Stimulated activated CD8-positive, alpha-beta memory T cell treated with anti-CD3 and anti-CD28 coated beads, Interleukin-4, amount 100 ng/mL, for 24 hours (primary cell): ENCODE results near the gene PPIP5K2.
"Not testable (repeated sequence)": the region's sequence is repeated elsewhere in the genome, so short reads cannot be mapped to it uniquely, and the experiment has no call there.

Experiments
- DNase-seq: peaks from one replicate; pipeline ENCODE4 v3.0.0-alpha.2; 2020; ENCODE audit warnings: low read depth

The PPIP5K2 gene

DNA sequence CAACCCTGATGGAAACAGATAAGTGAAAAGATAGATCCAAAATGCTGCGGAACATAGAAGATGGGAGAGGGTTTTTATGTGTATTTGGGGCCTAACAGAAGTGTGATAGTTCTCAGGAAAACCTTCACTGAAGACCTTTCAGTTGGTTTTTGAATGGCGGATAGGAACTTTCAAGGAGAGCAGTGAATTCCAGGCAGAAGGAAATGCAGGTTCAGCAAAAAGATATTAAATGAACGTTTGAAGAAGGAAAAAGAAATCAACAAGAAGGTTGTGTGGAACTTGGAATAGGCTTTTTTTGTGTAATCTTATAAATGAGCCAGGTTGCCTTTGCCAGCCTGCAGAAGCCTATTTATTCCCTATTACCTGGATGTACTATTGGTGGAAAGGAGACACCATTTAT, 2.1 kb downstream of the PPIP5K2 start:
- DNase-seq = no peak

DNA sequence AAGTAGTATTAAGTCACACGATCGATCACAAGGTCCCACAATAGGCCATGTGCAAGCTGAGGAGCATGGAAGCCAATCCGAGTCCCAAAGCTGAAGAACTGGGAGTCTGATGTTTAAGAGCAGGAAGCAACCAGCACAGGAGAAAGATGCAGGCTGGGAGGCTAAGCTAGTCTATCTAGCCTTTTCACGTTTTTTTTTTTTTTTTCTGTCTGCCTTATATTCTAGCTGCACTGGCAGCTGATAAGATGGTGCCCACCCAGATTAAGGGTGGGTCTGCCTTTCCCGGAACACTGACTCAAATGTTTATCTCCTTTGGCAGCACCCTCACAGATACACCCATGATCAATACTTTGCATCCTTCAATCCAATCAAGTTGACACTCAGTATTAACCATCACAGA, 6.5 kb downstream of the PPIP5K2 start:
- DNase-seq = no peak

DNA sequence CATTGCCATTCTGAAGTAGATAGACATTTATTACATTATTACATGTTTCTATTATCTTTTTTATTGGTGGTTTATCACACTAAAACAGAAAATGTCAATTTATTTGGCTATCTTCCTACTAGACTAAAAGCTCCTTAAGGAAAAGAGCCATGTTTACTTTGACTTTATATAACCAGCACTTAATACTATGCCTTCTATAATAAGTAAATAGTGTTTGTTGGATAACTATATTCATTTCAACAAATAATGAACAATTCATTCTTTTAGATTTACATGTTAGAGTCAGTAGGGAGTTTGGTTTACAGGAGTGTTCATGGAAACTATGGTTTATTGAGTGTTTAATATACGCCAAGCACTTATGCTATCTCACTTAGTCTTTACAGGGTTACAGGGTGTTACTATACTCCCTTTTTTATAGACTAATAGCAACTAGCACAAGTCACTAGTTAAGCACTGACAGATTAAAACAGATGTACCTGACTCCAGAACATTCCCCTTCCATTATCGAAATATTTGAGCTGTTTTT, 7.3 kb downstream of the PPIP5K2 start:
- DNase-seq = no peak

DNA sequence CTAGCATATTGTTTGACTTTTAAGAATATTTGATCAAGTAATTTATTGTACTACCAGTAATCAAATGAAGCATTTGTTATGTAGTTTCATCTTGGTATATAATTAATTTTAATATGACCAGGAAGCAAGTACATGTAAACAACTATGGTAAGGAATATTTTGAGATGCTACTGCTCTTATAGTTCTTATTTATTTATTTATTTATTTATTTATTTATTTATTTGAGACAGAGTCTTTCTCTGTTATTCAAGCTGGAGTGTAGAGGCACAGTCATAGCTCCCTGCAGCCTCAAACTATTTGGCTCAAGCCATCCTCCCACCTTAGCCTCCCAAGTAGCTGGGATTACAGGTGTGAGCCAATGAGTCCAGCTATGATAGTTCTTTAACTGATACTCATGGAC, 8.1 kb downstream of the PPIP5K2 start:
- no peak for DNase-seq

DNA sequence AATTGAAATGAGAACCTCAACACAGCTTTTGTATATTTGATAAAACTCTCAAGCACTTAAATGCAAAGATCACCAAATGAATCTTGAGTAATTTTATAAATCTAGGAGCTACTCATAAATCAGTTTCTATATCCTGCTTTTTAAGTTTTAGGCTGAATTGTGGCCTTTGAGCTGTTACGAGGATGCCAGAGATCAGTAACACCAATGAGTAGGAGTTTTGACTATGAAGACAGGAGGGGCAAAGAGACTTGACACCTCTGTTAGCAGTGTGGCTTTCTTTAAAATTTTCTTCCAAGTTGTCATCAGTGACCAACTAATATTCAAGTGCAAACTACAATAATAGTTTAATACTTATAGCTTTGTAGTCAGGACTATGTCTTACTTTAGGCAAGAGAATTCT, 12.6 kb downstream of the PPIP5K2 start:
- DNase-seq = no peak

DNA sequence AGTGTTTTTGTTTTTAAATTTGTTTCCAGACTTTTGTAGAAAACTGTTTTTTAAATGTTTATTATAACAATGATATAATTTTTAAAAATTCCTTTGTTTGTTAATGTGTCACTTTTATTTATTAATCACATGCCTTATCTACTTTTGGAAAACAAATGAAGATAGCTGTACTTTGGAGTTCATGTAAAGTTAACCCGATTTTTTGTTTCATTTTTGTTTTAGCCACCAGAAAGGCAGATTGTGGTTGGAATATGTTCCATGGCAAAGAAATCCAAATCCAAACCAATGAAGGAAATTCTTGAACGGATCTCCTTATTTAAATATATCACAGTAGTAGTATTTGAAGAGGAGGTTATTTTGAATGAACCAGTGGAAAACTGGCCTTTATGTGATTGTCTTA, 13.1 kb downstream of the PPIP5K2 start:
- DNase-seq = no peak

DNA sequence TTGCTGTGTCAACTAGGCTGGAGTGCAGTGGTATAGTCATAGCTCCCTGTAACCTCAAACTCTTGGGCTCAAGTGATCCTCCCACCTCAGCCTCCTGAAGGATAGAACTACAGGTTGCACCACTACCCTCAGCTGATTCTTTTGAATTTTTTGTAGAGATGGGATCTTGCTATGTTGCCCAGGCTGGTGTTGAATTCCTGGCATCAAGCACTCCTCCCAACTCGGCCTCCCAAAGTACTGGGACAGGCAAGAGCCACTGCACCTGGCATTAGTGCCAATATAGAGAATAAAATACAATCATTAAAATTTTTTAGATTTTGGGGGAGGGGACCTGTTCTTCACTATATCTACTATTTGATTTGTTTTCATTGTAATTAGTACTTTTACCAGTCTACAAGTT, 15.4 kb downstream of the PPIP5K2 start:
- no peak for DNase-seq

DNA sequence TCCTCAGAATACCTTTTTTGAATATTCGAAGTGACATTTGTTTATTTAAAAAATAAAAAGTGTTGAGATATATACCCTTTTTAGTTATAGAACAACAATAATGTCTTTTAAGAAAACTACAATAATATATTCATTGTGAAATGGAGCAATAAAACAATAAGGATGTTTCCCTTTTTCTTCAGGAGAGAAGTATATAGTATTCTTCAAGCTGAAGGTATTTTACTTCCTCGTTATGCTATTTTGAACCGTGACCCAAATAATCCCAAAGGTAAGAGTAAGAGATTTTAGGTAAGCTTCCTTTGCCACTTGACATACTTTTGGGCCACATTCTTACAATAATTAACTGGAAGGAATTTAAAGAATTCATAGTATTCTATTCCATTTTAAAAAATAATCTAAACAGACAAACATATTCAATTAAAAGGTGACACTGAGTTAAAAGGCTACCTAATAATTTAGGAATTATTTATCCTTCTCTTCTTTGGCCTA, 18.1 kb downstream of the PPIP5K2 start:
- no peak for DNase-seq

DNA sequence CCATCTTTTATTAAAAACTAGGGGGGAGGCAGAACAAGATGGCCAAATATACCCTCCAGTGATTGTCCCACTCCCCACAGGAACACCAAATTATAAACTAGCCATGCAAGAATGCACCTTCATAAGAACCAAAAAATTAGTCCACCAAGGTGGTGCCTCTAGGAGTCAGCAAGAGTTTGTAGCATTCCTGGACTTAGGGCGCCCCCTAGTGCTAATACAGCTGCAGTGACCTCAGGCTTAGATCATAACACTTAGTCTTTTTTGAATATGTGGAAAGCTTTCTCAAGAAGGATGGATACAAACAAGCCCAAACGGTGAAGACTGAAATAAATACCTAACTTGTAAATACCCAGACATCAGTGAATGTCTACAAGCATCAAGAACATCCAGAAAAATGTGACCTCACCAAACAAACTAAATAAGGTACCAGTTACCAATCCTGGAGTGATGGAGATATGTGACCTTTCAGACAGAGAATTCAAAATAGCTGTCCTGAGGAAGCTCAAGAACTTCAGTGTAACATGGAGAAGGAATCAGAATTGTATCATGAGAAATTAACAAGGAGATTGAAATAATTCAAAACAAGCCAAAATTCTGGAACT, 19.3 kb downstream of the PPIP5K2 start:
- DNase-seq = peak; percentile 63

DNA sequence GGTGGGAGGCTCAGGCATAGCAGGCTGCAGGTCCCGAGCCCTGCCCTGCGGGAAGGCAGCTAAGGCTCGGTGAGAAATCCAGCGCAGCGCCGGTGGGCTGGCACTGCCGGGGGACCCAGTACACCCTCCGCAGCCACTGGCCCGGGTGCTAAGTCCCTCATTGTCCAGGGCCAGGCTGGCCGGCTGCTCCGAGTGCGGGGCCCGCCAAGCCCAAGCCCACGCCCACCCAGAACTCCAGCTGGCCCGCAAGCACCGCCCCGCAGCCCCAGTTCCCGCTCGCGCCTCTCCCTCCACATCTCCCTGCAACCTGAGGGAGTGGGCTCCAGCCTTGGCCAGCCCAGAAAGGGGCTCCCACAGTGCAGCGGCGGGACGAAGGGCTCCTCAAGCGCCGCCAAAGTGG, 22.0 kb downstream of the PPIP5K2 start:
- not testable (repeated sequence) for DNase-seq

DNA sequence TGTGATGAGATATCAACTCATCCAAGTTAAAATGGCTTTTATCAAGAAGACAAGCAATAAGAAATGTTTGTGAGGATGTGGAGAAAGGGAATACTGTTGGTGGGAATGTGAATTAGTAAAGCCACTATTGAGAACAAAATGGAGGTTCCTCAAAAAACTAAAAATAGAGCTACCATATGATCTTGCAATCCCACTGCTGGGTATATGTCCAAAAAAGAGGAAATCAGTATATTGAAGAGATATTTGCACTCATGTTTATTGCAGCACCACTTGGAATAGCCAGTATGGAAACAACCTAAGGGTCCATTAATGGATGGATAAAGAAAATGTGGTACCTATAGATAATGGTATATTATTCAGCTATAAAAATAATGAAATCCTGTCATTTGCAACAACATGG, 25.1 kb downstream of the PPIP5K2 start:
- DNase-seq = no peak

DNA sequence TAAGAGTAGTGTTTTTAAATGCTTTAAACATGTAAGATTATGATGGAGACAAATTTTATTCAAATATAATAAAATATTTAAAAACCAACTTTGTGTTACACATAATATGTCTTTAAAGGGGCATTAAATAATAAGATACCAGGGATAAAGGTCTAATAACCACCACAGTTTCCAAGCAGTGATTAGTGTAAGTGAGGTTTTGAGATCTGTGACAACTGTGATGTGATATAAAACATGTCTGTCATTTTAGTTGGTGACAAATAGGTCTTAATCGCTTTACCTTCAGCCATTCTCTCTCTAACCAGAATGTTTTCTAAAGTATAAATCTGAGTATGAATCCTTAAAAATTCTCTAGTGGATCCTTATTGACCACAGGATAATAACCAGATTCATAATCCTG, 28.1 kb downstream of the PPIP5K2 start:
- no peak for DNase-seq

DNA sequence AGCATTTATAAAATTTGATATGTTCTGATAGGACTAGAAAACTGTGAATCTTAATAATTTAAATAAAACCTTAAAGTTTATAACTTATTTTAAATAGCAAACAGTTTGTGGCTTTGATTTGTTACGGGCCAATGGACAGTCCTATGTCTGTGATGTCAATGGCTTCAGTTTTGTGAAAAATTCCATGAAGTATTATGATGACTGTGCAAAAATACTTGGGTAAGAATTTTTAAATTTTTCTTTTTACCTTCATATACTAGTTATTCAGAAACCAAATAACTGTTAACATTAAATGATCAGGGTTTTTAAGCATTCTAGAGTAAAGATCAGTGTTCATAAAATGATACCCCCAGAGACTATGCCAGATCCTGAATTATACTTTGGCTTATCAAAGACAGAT, 31.1 kb downstream of the PPIP5K2 start:
- no peak for DNase-seq

DNA sequence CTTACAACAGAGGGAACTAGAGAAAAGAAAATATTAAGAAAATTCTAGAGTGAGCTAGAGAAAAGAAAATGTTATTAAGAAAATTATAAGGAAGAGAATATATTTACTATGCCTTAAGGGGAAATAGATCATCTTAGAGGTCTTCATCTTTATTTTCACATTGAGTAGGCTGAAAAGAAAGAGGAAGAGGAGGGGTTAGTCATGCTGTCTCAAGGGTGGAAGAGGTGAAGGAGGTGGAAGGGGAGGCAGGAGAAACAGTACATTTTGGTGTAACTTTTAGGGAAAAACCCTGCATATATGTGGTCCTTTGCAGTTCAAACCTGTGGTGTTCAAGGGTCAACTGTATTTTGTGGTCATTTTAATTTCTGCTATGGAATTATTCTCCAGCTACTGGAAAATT, 46.6 kb downstream of the PPIP5K2 start:
- no peak for DNase-seq

DNA sequence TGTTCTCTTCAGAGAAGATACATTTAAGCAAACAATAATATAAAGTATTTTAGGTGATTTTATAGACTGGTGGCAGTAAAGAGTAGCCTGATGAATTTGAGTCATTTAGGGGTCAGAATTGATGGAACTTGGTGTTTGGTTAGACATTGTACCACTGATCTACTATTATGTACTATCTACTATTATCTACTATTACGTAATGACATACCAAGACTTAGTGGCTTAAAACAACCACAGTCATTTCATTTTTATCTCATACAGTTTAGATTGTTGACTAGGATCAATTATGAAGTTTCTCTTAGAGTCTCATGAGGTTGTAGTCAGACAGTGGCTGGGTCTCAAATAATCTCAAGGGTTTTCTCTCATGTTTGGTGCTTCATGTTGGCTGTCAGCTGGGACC, 54.0 kb downstream of the PPIP5K2 start:
- DNase-seq = no peak

DNA sequence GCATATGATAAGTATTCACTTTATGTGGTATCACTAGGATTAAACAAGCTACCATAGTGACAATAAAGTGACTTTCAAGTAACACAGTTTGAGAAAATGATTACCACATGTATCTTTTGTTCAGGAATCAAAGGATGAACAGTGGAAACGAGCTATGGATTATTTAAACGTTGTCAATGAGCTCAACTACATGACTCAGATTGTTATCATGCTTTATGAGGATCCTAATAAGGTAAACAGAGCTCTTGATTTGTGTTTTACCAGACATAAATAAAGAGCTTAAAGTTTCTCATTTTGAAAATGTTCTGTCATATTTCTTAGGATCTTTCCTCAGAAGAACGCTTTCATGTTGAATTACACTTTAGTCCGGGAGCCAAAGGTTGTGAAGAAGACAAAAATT, 57.4 kb downstream of the PPIP5K2 start:
- DNase-seq = no peak

DNA sequence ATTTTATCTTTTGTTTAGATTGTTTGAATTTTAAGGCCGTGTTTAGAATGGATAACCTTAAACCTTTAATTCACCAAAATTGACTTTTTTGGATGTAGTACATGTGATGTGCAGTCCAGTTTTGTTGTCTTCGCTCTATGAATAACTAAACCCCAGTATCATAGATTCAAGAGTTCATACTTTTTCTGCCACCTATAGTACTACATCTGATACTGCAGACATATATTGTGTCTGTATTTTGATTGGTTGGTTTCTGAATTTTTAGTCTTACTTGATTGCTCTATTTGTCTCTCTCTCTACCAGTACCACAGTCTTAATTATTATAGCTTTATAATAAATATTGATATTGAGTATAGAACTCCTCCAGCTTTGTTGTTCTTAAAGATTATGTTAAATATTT, 58.1 kb downstream of the PPIP5K2 start:
- DNase-seq = no peak

DNA sequence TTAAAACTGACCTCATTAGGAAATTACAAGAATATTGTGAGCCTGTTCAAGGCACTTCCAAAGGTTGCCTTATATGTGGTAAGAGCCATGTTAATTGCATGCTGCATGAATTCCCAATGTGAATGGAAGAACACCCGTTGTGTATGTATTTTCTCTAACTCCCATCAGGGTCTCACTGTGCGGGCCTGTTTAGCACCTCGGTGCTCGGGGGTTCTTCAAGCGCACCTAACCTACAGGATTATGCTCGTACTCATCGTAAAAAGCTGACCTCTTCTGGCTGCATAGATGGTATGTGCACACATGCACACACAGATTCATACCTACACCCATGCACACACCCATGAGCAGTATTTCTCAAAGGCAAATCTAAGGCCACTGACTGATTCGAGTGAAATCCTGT, 66.1 kb downstream of the PPIP5K2 start:
- no peak for DNase-seq

DNA sequence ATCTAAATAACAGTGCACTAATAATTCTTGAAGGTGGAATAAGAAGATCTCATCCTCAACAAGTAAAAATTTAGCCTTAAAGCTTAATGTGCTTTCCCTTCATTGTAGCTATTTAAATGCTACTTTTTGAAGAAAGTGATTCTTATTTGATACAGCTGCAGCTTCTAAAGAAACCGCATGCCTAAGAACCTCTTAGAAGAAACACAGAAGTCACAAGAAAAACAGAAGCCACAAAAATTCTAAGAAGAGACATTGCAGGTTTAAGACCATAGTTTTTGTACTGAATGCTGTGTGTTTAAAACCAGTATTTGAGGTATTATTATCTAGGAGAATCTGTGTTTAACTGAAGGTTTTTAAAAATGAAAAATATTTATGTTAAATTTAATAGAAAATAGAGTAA, 68.3 kb downstream of the PPIP5K2 start:
- DNase-seq = no peak

DNA sequence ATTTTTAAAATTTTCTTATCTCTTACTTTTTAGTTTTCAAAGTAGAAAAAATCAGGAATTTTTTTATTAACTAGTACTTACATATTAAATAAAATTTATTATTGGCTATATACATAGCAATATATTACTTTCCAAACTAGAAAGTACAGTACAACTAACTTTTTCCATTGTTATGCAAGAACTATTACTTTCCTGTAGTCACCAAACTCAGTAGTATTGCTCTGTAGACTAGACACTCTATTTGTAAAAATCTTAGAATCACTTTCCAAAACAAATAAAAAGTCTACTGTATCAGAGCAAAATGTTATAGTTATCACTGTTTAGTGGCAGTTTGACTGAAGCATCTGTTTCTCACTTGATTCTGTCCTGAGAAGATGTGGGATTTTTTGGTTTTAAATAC, 83.1 kb downstream of the PPIP5K2 start:
- no peak for DNase-seq

DNA sequence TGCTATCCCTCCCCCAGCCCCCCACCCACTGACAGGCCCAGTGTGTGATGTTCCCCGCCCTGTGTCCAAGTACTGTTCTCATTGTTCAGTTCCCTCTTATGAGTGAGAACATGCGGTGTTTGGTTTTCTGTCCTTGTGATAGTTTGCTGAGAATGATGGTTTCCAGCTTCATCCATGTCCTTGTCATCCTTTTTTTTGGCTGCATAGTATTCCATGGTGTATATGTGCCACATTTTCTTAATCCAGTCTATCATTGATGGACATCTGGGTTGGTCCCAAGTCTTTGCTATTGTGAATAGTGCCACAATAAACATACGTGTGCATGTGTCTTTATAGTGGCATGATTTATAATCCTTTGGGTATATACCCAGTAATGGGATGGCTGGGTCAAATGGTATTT, 84.9 kb downstream of the PPIP5K2 start:
- DNase-seq = not testable (repeated sequence)

DNA sequence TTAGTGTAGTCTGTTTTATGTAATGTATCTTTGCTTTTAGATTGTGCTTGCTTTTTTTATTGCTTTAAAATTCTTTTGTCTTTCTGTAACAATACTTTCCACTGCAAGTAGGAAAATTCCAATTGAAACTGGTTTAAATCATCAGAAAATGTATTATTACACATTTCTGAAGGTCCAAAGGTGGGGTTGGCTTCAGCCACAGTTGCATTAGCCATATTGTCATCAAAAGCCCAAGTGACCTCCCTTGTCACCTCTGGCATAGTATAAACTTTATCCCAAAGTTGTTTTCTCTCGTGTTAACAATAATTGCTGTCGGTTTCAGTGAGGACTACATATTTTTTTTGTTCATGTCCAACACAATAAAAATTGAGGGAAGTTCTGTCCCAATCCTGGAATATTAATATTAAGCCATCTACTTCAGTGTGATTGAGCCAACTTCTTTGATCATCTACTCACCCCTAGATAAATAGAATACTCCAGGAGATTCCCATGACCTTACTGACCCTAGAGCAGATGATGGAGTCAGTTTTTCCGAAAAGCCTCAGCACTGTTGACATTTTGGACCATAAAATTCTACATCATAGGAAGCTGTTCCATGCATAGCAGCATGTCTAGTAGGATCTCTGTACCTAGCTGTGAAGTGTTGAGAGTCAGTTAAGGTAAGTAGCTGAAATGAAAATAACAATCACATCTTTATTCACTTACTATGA, 86.0 kb downstream of the PPIP5K2 start:
- no peak for DNase-seq

DNA sequence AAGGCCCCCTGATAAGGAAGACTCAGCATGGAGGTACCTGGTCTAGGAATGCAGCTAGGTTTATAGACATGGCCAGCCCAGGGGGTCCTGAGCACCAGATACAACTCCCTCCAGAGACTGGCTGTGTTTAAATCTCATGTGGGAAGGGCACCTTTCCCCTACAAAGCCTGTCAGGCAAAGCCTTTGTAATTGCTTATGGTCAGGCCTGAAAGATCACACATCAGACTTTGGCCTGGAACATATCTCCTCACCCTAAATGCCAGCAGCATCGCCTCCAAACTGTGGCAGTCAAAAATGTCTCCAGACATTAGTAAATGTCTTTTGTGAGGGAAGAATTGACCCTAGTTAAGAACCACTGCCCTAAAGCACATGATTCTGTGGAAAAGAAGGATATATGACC, 86.9 kb downstream of the PPIP5K2 start:
- no peak for DNase-seq

DNA sequence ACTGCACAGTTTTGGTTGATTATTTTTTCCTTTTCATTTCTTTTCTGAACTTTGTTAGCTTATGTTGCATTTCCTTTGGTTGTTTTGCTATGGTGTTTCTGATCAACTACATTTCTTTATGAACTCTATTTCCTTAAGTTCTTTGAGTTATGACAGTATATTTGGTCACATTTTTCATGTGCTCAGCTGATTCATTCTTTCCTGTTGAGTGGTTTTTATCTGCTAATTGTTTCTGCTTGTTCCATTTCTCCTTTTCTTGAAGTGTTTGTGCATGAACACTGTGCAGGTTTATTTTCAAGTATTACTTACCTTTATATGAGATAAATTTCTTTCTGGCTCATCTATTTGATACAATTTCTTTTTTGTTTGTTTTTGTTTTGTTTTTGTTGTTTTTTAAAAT, 87.6 kb downstream of the PPIP5K2 start:
- DNase-seq = no peak
